ENCODE measurements around the gene PPL. TPM values are rescaled to one million over a fixed set of nuclear protein-coding genes. Genes with fewer than 3 reads are reported as not detected.

Gene PPL
- total and polyA plus RNA-seq, 4 donors = 19.9 to 89.0 (median 52.8) TPM

GRCh38 chr16:4894276-4895150, 42.4 kb downstream of the PPL start:
- Histone ChIP-seq H3K4me3 (no peak overlapping the region), H3K9ac (ENCODE audit: insufficient read depth in 1 of 2, low read length in 2 of 2) (no peak overlapping the region), H3K4me1 (ENCODE audit: control insufficient read depth in 5 of 5, insufficient read depth in 5 of 5, low read length in 5 of 5) (peaks cover 0 to 20% (median 5%) of the 10 kb centered on the region in 5 donors), H3K36me3 (ENCODE audit: control insufficient read depth in 4 of 4, insufficient read depth in 4 of 4, low read length in 4 of 4) (peaks cover 0 to 44% (median 0%) of the 10 kb centered on the region in 4 donors), H3K27ac (ENCODE audit: low read depth in 1 of 2, low read length in 1 of 2) (no peak overlapping the region), H3K9me3 (ENCODE audit: control insufficient read depth in 4 of 4, insufficient read depth in 3 of 4, low read length in 3 of 4) (peaks cover 0 to 7% (median 2%) of the 10 kb centered on the region in 4 donors), H3K27me3 (ENCODE audit: control insufficient read depth in 3 of 3, insufficient read depth in 3 of 3, low read length in 2 of 3) (no peaks in the 10 kb centered on the region)
- no peak for ATAC-seq (ENCODE audit: insufficient read depth, low FRiP score)
- TF ChIP-seq, protein P1, sequence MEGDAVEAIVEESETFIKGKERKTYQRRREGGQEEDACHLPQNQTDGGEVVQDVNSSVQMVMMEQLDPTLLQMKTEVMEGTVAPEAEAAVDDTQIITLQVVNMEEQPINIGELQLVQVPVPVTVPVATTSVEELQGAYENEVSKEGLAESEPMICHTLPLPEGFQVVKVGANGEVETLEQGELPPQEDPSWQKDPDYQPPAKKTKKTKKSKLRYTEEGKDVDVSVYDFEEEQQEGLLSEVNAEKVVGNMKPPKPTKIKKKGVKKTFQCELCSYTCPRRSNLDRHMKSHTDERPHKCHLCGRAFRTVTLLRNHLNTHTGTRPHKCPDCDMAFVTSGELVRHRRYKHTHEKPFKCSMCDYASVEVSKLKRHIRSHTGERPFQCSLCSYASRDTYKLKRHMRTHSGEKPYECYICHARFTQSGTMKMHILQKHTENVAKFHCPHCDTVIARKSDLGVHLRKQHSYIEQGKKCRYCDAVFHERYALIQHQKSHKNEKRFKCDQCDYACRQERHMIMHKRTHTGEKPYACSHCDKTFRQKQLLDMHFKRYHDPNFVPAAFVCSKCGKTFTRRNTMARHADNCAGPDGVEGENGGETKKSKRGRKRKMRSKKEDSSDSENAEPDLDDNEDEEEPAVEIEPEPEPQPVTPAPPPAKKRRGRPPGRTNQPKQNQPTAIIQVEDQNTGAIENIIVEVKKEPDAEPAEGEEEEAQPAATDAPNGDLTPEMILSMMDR (IDR thresholded peaks at IDR 0.05; ENCODE audit: control extremely low read depth, extremely low read depth) = no peak
- DNase-seq = no peak
- WGBS, 2 donors = 91% methylated on average over 18 to 22 of the region's 22 CpGs

GRCh38 chr16:4893103-4893862, 43.7 kb downstream of the PPL start:
- H3K36me3 ChIP-seq (ENCODE audit: control insufficient read depth in 4 of 4, insufficient read depth in 4 of 4, low read length in 4 of 4) = peaks cover 0 to 45% (median 0%) of the 10 kb centered on the region in 4 donors
- WGBS, 2 donors = 92 to 93% methylated on average over 23 to 26 of the region's 26 CpGs
- peaks cover 0 to 2% (median 0%) of the 10 kb centered on the region in 4 donors for H3K9me3 ChIP-seq (ENCODE audit: control insufficient read depth in 4 of 4, insufficient read depth in 3 of 4, low read length in 3 of 4)
- H3K27ac ChIP-seq (ENCODE audit: low read depth in 1 of 2, low read length in 1 of 2) = no peak overlapping the region
- no peaks in the 10 kb centered on the region for H3K27me3 ChIP-seq (ENCODE audit: control insufficient read depth in 3 of 3, insufficient read depth in 3 of 3, low read length in 2 of 3)
- TF ChIP-seq, protein P1 (IDR thresholded peaks at IDR 0.05; ENCODE audit: control extremely low read depth, extremely low read depth) = no peak
- DNase-seq (no peak), ATAC-seq (ENCODE audit: insufficient read depth, low FRiP score) (no peak)
- no peak overlapping the region for H3K9ac ChIP-seq (ENCODE audit: insufficient read depth in 1 of 2, low read length in 2 of 2)
- H3K4me1 ChIP-seq (ENCODE audit: control insufficient read depth in 5 of 5, insufficient read depth in 5 of 5, low read length in 5 of 5) = peaks cover 0 to 20% (median 5%) of the 10 kb centered on the region in 5 donors
- no peak overlapping the region for H3K4me3 ChIP-seq

GRCh38 chr16:4892361-4893102, 44.4 kb downstream of the PPL start:
- H3K27me3 ChIP-seq (ENCODE audit: control insufficient read depth in 3 of 3, insufficient read depth in 3 of 3, low read length in 2 of 3) = no peaks in the 10 kb centered on the region

More at GRCh38 chr16:4892361-4893102, 44.4 kb downstream of the PPL start:
- Histone ChIP-seq H3K27ac (ENCODE audit: low read depth in 1 of 2, low read length in 1 of 2) (peak overlapping the region; percentile 5 to 27), H3K4me3 (no peak overlapping the region), H3K9me3 (ENCODE audit: control insufficient read depth in 4 of 4, insufficient read depth in 3 of 4, low read length in 3 of 4) (peaks cover 0 to 2% (median 0%) of the 10 kb centered on the region in 4 donors), H3K9ac (ENCODE audit: insufficient read depth in 1 of 2, low read length in 2 of 2) (no peak overlapping the region), H3K4me1 (ENCODE audit: control insufficient read depth in 5 of 5, insufficient read depth in 5 of 5, low read length in 5 of 5) (peaks cover 0 to 20% (median 5%) of the 10 kb centered on the region in 5 donors), H3K36me3 (ENCODE audit: control insufficient read depth in 4 of 4, insufficient read depth in 4 of 4, low read length in 4 of 4) (peaks cover 0 to 51% (median 0%) of the 10 kb centered on the region in 4 donors)
- peak; percentile 72 to 83 (median 73) for DNase-seq
- TF ChIP-seq, protein P1 (IDR thresholded peaks at IDR 0.05; ENCODE audit: control extremely low read depth, extremely low read depth) = no peak
- no peak for ATAC-seq (ENCODE audit: insufficient read depth, low FRiP score)
- 50 to 51% methylated on average over 23 of the region's 23 CpGs for WGBS, 2 donors
